Rectal smooth muscle tissue (tissue), 1 donor: Measurements from ENCODE around the gene SIGLEC15.
"Not testable (repeated sequence)": the region's sequence is repeated elsewhere in the genome, so short reads cannot be mapped to it uniquely, and the experiment has no call there.

ENCODE experiments used
- H3K27ac ChIP-seq: one replicate; pipeline ENCODE4 v1.7.0; 2013; ENCODE audit warnings: low read depth, low read length, inconsistent platforms
- H3K27me3 ChIP-seq: one replicate; pipeline ENCODE4 v1.7.0; 2013; ENCODE audit warnings: low read length; ENCODE audit not compliant: control insufficient read depth, insufficient read depth
- H3K36me3 ChIP-seq: one replicate; pipeline ENCODE4 v1.7.0; 2013; ENCODE audit warnings: low read length; ENCODE audit not compliant: control insufficient read depth, insufficient read depth
- H3K4me1 ChIP-seq: one replicate; pipeline ENCODE4 v1.7.0; 2013; ENCODE audit warnings: low read length; ENCODE audit not compliant: control insufficient read depth, insufficient read depth
- H3K4me3 ChIP-seq: one replicate; pipeline ENCODE4 v1.7.0; 2013; ENCODE audit warnings: low read length
- H3K9ac ChIP-seq: one replicate; pipeline ENCODE4 v1.7.0; 2013; ENCODE audit warnings: low read length

SIGLEC15 gene

GRCh38 chr18:45839414-45840395 is 14.2 kb downstream of the SIGLEC15 start:
- no peak overlapping the region for H3K9ac ChIP-seq
- no peaks in the 10 kb centered on the region for H3K36me3 ChIP-seq
- H3K4me1 ChIP-seq, result no peaks in the 10 kb centered on the region
- no peak overlapping the region for H3K27ac ChIP-seq
- peaks cover 12% of the 10 kb centered on the region for H3K27me3 ChIP-seq
- H3K4me3 ChIP-seq, result no peak overlapping the region

- Histone ChIP-seq H3K4me3 (no peak overlapping the region), H3K4me1 (no peaks in the 10 kb centered on the region), H3K27ac (no peak overlapping the region), H3K27me3 (peaks cover 12% of the 10 kb centered on the region), H3K9ac (no peak overlapping the region), H3K36me3 (no peaks in the 10 kb centered on the region)
These were observed 15.7 kb downstream of the SIGLEC15 start for GRCh38 chr18:45841060-45841764.

GRCh38 chr18:45841765-45842442 is 16.4 kb downstream of the SIGLEC15 start:
- Histone ChIP-seq H3K4me3 (no peak overlapping the region), H3K27ac (no peak overlapping the region), H3K4me1 (no peaks in the 10 kb centered on the region), H3K27me3 (peaks cover 7% of the 10 kb centered on the region), H3K36me3 (no peaks in the 10 kb centered on the region), H3K9ac (no peak overlapping the region)

GRCh38 chr18:45843019-45843418 is 17.5 kb downstream of the SIGLEC15 start:
- H3K27ac ChIP-seq, result no peak overlapping the region
- H3K4me3 ChIP-seq, result no peak overlapping the region
- H3K27me3 ChIP-seq, result peaks cover 5% of the 10 kb centered on the region
- no peaks in the 10 kb centered on the region for H3K36me3 ChIP-seq
- H3K4me1 ChIP-seq, result no peaks in the 10 kb centered on the region
- H3K9ac ChIP-seq, result no peak overlapping the region

- no peaks in the 10 kb centered on the region for H3K36me3 ChIP-seq
- H3K27ac ChIP-seq, result no peak overlapping the region
These were observed 19.5 kb downstream of the SIGLEC15 start for GRCh38 chr18:45844938-45845337.

GRCh38 chr18:45845410-45845809 is 19.9 kb downstream of the SIGLEC15 start:
- H3K36me3 ChIP-seq, result no peaks in the 10 kb centered on the region
- no peak overlapping the region for H3K9ac ChIP-seq
- no peaks in the 10 kb centered on the region for H3K27me3 ChIP-seq
- H3K4me3 ChIP-seq, result no peak overlapping the region
- H3K4me1 ChIP-seq, result no peaks in the 10 kb centered on the region
- no peak overlapping the region for H3K27ac ChIP-seq

More at GRCh38 chr18:45844938-45845337, 19.5 kb downstream of the SIGLEC15 start:
- Histone ChIP-seq H3K9ac (no peak overlapping the region), H3K27me3 (no peaks in the 10 kb centered on the region), H3K4me3 (no peak overlapping the region), H3K4me1 (no peaks in the 10 kb centered on the region)

- Histone ChIP-seq H3K9ac (no peak overlapping the region), H3K4me1 (no peaks in the 10 kb centered on the region), H3K27ac (no peak overlapping the region), H3K36me3 (peaks cover 1% of the 10 kb centered on the region), H3K4me3 (no peak overlapping the region), H3K27me3 (no peaks in the 10 kb centered on the region)
These were observed 21.6 kb downstream of the SIGLEC15 start for GRCh38 chr18:45847119-45847518.

- H3K36me3 ChIP-seq, result not testable (repeated sequence)
These were observed 23.2 kb downstream of the SIGLEC15 start for GRCh38 chr18:45848643-45849042.

GRCh38 chr18:45849529-45849928 is 24.1 kb downstream of the SIGLEC15 start:
- no peak overlapping the region for H3K4me3 ChIP-seq
- H3K27ac ChIP-seq, result no peak overlapping the region
- no peaks in the 10 kb centered on the region for H3K27me3 ChIP-seq
- H3K9ac ChIP-seq, result no peak overlapping the region
- H3K36me3 ChIP-seq, result peaks cover 13% of the 10 kb centered on the region
- no peaks in the 10 kb centered on the region for H3K4me1 ChIP-seq

More at GRCh38 chr18:45848643-45849042, 23.2 kb downstream of the SIGLEC15 start:
- H3K4me3 ChIP-seq, H3K27ac ChIP-seq, H3K27me3 ChIP-seq, H3K9ac ChIP-seq, H3K4me1 ChIP-seq: not testable (repeated sequence)

GRCh38 chr18:45850021-45850420 is 24.5 kb downstream of the SIGLEC15 start:
- Histone ChIP-seq H3K4me3 (no peak overlapping the region), H3K27ac (no peak overlapping the region), H3K4me1 (no peaks in the 10 kb centered on the region), H3K9ac (no peak overlapping the region), H3K27me3 (no peaks in the 10 kb centered on the region), H3K36me3 (peaks cover 13% of the 10 kb centered on the region)

- H3K4me3 ChIP-seq, result no peak overlapping the region
- no peak overlapping the region for H3K27ac ChIP-seq
- H3K27me3 ChIP-seq, result no peaks in the 10 kb centered on the region
- no peak overlapping the region for H3K9ac ChIP-seq
- no peaks in the 10 kb centered on the region for H3K4me1 ChIP-seq
- peaks cover 22% of the 10 kb centered on the region for H3K36me3 ChIP-seq
These were observed 25.9 kb downstream of the SIGLEC15 start for GRCh38 chr18:45851161-45851925.
